Inflammatory macrophage treated with lipopolysaccharide for 4 hours (primary cell): ENCODE results near the gene RNF144B.
A peak's percentile ranks its signal among the peaks of the same experiment; 100 is the strongest.

Experiments used
- DNase-seq: peaks from one replicate; pipeline ENCODE4 v3.0.0-alpha.2; 2020

Gene RNF144B

GRCh38 chr6:18412068-18412467 is 24.9 kb downstream of the RNF144B start:
- peak; percentile 98 for DNase-seq

DNA sequence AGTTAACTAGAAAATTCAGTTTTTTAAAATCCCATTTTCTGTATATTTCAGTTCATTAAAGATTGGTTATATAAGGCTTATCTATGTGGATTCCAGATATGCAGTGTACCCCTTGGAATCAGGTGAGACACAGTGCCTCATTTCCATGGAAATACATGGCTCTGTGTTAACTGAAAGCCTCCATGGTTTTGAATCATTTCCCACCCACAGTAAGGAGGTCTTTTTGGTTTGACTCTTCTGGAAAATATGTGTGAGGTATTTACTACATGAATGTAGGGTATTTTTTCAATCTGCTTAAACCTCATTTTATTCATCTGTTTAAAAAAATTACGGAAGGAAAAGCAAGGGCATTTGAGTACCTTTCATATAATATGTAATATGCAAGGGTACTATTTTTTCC is 25.5 kb downstream of the RNF144B start:
- no peak for DNase-seq

- DNase-seq, result peak; percentile 95
These were observed 26.2 kb downstream of the RNF144B start for GRCh38 chr6:18413381-18413780.

DNA sequence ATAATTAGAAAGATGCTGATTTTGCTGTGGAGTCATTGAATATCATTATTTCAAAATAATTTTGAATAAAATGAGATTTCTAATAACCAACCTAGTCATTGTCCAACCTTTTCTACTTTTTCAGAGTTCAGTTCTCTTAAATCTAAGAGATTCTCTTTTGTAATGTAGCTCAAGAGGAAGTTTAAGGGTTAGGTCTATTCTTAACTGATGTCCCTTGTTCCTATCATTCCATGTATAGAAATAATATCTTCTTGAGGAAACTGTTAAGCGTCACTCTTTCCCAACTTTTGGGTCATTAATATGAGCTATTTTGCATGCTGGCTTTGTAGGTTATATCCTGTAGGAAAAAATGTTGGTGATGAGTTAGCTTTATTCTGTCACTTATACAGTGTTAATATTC is 27.0 kb downstream of the RNF144B start:
- DNase-seq, result peak; percentile 85

DNA sequence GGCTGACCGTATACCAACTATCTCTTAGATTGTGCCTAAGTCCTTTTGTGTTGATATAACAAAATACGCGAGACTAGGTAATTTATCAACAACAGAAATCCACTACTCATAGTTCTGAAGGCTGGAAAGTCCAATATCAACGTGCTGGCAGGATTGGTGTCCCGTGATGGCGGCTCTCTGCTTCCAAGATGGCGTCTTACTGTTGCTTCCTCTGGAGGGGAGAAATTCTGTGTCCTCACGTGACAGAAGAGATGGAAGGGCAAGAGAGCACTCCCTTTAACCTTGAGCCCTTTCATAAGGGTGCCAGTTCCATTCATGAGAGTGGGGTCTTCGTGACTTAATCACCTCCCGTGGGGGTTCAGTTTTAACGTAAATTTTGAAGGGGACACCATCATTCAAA is 28.1 kb downstream of the RNF144B start:
- DNase-seq, result no peak

DNA sequence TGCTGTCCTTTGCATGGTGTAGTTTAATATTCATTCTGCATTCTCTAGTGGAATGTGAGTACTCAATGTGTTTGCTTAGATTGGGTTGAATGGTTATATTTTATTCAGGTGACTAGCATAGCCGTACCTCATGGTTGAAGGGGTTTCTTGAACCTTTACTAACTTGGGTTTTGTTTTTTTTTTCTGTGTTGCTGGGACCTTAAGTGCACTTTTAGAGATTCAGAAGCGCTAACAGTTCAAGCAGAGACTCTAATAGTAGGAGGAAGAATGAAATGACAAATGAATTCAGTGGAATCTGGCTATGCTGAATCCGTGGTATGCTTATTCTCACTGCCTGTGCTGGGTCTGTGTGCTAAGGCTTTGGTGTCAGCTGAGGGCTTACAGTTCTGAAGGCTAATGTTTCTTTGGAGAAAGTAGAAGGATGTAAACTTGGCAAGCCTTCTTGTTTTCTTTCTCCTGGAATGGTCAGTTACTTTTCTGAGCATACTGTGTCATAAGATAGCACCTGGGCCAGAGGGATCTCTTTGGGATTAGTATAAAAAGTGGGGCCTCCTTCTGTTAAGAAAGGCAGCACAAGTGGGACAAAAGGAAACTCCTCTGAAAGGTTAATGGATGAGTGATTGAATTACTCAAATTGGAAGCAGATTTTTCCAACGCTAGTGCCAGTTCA is 28.7 kb downstream of the RNF144B start:
- no peak for DNase-seq

DNA sequence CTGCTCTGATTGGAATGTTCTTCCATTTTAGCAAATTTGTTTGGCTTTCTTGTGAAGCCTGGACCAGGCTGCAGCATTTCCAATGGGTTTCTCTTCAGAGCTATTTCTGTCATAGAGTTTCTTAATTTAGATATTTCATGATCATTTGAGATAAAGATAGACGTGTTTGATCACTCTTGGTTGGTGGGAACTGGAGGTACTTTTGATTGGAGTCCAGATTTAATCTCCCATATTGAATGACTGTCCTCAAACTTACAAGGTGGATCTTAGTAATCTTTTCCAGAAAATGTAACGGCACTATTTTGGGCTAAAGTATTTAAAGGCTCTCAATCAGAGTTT is 29.2 kb downstream of the RNF144B start:
- no peak for DNase-seq

- no peak for DNase-seq
These were observed 33.2 kb downstream of the RNF144B start for GRCh38 chr6:18420328-18420727.

- DNase-seq, result no peak
These were observed 35.0 kb downstream of the RNF144B start for GRCh38 chr6:18422136-18422535.

DNA sequence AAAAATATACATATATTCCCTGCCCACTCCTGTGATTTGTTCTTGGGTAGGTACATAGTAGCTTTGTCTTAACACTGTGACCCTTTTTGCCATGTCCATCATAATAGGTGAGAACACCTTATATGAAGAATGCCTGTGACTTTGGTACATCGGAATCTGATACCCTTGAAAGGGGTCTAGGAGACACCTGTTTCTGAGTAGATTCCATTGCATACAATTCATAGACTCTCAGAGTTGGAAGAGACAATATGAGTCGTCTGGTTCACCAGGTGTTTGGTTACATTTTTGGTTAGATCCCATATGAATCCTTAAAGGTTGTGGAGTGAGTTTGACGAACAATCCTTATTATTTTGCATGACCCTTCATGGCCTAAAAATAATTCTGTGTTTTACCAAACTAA is 36.3 kb downstream of the RNF144B start:
- DNase-seq, result no peak

DNA sequence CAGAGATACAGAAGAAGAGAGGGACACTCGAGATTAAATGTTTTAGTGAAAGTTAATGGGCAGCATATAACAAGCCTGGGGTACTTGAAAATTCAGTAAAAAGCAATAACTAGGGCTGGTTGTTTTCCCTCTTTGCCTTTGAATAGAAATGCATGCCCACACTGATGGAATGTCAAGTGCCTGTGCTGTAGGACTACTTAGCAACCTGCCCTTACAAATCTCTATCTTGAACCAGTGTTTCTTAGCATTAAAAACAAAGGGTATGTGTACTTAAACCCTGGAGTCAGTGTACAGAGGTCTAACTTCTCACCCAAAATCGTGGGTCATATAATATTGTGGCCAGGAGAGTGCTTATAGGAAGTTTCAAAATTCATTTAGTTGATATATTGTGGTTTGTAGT is 37.1 kb downstream of the RNF144B start:
- DNase-seq, result no peak

DNA sequence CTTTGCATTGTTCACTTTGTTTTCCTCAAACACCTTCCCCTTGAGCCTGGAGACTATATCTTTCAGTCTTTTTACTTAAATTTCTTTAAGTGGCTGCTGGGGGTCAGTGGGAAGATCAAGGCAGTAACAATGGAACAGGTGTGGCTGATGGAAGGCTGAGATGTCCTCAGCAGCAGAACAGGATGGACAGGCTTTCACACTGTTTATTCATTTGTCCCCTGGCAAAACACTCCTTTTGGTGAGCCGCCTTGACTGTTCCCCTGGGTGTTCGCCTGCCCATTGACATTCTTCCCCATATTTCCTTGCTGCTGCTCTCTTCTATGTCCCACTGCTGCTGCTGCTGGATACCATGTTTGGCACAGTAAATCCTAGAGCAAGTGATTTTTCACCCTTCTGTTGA is 38.1 kb downstream of the RNF144B start:
- DNase-seq, result no peak

GRCh38 chr6:18427296-18427695 is 40.1 kb downstream of the RNF144B start:
- DNase-seq, result peak; percentile 52

GRCh38 chr6:18429655-18430297 is 42.6 kb downstream of the RNF144B start:
- no peak for DNase-seq

DNA sequence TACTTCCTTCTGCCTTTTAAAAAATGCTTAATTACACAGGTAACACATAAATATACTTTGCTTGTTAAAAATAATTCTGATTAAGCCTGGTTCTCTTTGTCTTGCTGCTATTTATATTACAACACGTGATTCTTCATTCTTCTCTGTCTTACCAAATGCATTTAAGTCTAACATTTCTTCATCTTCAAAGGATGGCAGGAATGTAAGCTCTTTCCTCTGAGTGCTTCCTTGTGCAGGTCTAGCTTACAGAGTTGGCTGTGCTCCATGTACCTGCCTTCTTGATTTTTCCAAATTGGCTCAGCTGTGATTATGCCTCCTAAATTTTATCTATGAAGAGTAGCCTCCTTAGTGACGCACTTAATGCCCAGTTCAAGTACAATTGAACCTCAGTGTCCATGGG is 44.4 kb downstream of the RNF144B start:
- no peak for DNase-seq

- DNase-seq, result peak; percentile 95
These were observed 45.0 kb downstream of the RNF144B start for GRCh38 chr6:18432180-18432579.

DNA sequence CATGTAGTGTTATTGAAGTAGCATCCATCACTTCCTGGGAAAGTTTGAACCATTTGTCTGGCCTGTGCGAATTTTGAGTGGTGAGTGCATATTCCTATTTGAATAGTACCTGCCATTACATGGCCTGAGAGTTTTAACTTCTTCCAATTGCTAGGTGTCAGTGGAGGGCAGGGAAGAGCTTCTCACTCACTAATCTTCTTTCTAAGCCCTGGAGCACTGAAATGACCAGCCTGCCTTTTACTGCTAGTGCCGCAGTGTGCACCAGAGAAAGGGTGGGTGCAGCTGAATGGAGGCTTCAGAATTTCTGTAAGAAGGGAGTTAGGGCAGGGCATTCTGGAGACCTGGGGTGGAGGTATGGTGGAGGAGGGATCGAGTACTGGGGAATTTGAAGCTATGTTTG is 45.5 kb downstream of the RNF144B start:
- no peak for DNase-seq

- no peak for DNase-seq
These were observed 45.9 kb downstream of the RNF144B start for GRCh38 chr6:18433059-18433458.

GRCh38 chr6:18436341-18436740 is 49.2 kb downstream of the RNF144B start:
- DNase-seq, result peak; percentile 92

DNA sequence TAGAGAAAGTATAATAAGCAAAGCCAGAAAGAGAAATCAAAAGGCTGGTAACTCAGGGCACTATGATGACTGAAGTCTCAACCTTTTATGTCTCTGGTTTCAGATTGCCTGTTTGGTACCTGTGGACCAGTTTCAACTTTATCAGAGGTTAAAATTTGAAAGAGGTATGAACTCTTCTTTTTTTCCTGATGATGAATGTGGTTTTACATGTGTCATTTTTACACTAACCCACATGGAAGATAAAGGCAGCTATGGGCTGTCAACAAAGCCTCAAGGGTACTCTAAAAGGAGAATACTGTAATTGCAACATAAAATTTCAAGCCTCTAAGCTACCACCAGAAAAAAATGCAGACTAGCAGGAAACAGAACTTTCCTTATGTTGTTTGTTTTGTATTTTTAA is 52.4 kb downstream of the RNF144B start:
- DNase-seq, result no peak

DNA sequence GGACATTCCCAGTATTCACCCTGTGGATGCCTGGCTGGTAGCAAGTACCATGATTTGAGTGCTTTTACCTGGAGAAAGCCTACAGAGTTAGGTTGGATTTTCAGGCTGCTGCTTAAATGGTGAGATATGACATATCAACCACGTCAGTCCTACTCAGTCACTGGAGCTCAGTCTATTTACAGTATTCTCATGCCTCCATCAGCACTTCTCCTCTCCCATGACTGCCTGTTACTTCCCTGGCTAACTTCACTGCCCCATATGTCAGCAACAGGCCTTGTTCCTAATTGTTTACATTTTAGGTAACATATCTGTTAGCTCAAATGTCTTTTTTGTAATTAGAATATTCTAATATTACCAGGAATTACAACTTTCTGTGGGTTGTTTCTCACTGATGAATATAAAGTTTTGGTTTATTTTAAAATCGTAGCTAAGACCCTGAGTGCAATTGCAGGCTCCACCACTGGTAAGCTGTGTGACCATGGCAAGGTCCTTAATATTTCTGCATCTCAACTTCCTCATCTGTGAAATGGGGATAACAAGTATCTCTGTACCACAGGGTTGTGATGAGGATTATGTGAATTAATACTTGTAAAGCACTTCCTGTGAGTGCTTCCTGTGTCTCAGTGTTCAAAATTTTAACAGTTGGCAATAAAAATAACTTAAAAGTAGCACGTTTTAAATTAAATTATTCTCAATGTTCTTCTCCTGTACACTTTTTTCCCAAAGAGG is 54.3 kb downstream of the RNF144B start:
- DNase-seq, result peak; percentile 50

DNA sequence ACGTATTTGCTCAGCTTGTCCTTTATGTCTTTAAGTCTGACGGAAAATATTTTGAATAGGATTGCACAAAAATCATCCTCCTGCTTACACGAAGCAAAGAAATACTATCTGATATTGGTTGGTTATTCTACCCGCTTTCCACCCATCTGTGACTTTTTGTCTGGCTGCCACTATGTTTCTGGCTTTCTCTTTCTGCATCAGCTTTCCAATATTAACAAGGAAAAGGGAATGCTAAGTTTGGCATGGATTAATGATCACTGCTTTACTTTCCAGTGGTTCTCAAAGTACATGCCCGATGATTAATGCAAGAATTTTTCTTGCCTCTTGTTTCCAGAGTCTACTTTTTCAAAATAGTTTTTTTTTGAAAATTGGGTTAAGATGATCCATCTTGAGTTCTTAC is 57.0 kb downstream of the RNF144B start:
- no peak for DNase-seq

DNA sequence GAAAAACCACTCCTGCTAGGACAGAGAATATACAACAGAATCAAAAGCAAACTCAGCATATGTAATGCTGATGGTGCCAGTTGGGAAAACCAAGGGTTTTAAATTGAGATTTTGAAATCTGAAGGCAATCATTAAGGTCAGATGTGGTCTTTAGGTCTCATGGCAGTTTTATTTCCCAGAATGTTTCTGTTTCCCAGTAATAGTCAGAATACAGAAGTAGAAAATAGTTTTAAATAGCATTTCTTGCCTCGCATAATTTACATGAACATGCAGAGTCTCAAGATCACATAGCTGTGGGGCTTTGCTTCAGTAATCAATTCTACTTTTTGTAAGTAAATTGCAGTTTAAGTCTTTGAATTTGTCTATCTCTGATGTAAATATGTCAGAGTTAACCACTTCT is 58.1 kb downstream of the RNF144B start:
- DNase-seq, result peak; percentile 82

DNA sequence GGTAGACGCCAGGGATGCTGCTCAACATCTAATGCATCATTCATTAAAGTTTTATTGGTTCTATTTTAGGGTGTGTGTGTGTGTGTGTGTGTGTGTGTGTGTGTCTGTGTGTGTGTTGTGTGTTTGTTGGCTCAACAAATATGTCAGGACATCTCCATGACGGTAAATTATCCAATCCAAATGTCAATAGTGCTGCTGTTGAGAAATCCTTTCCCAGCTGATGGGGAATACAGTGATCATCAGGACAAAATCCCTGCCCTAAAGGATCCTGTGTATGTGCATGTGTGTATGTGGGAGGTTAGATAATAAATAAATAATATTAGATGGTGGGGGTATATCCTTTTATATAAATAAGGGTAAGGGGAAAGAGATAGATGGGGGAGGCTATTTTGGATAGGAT is 59.6 kb downstream of the RNF144B start:
- no peak for DNase-seq
